NOMO-1 (cell line): Measurements from ENCODE around the gene RERE.

Experiments used
- DNase-seq, 2 experiments: peaks; one replicate each; lab custom pipeline; 2025; ENCODE audit not compliant: unreplicated experiment in 2 of 2; lab: John Stamatoyannopoulos, UW

Gene RERE

DNA sequence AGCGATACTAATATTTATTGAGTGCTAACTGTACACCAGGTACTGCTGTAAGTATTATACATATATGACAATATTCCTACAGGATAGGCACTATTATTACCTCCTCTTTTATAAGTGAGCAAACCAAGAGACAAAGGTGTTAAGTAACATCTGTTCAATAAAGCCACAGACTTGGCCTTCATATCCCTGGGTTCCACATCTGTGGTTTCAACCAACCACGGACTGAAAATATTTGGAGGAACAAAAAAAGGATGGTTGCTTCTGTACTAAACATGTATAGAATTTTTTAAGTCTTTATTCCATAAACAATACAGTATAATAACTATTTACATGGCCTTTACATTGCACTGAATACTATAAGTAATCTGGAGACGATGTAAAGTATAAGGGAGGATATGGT lies 95.1 kb downstream of the RERE start:
- no peak for DNase-seq

DNA sequence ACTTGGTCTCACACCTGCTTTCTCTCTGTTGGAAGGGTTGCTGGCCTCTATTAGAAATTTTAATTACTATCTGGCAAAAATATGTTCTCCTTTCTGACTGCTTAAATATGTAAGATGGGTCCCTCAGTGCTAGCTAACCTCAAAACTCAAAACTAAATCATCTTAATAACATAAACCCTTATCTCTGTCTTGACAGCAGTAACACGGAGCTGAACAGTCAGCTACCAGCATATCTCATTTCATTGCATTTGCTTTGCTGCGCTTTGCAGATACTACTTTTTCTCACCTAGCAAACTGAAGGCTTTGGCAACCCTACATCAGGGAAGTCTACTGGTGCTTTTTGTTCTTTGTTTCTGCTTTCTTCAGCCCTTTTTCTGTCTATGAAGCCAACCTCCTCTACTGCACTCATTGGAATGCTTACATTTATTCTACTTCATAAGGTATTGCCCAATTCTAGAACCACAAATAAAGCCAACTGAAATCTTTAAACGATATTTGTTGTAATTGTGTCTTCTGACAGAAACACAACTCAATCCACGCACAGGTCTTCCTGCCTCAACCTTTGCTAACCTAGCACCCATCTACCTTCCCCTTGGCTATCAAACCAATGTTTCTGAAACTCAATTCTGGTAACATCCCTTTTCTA lies 95.6 kb downstream of the RERE start:
- no peak for DNase-seq

DNA sequence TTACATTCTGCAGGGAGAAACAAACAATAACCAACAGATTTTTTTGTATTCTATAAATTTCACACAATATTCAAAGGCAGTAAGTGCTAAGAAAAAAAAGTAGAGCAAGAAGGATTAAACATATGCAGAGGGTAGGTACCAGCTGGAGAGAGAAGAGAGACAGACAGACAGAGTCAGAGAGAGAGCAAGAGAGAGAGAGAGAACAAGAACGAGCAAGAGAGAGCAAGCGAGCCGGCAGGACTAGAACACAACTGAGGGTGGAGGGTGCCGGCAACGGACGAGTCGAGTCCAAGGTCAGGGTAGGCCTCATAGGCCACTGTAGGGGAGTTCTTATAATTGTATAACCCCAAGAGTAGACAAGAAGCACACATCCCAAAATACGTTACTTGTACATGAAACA lies 97.1 kb downstream of the RERE start:
- DNase-seq: no peak

DNA sequence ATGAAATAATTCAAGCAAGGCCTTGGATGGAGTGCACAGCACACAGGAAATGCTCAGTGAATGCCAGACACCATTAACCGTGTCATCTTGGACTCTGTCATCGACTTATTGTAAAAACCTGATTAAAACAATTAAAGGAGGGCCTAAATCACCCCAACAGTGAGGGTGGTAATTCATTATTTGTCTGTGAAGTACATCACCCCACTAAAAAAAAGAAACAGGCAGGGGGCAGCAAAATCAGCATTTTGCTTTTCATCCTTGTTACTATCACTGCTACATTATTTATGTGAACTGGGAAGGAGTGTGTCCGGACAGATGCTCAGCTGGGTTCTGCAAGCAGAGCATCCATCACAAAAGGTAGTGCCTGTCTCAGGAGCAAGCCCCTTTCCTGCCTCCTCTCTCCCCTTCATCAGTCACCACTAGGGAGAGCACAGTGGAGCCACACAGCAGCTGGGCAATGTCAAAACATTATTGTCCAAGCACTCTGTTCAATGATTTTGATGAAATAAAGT lies 98.5 kb downstream of the RERE start:
- no peak for DNase-seq

GRCh38 chr1:8717148-8717547 lies 100.3 kb downstream of the RERE start:
- no peak for DNase-seq

DNA sequence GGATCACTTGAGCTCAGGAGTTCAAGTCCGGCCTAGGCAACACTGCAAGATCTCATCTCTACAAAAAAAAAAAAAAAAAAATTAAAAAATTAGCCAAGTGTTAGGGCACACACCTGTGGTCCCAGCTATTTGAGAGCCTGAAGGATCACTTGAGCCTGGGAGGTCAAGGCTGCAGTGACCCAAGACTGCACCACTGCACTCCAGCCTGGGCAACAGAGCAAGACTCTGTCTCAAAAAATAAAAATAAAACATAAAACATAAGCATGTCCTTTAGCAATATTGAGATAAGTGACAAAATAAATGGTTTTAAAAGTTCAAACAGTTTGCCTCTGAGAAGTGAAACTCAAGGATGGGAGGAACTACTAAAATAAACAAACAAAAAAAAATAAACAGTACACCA lies 101.2 kb downstream of the RERE start:
- DNase-seq: no peak

GRCh38 chr1:8714173-8714572 lies 103.3 kb downstream of the RERE start:
- no peak for DNase-seq

GRCh38 chr1:8712413-8713231 lies 104.8 kb downstream of the RERE start:
- peak; percentile 73 to 93 for DNase-seq

- DNase-seq: no peak
Observed at GRCh38 chr1:8711873-8712412, 105.5 kb downstream of the RERE start.

- no peak for DNase-seq
Observed at GRCh38 chr1:8711151-8711550, 106.3 kb downstream of the RERE start.

- no peak for DNase-seq
Observed at GRCh38 chr1:8708259-8708658, 109.2 kb downstream of the RERE start.

GRCh38 chr1:8706995-8707396 lies 110.4 kb downstream of the RERE start:
- no peak for DNase-seq

DNA sequence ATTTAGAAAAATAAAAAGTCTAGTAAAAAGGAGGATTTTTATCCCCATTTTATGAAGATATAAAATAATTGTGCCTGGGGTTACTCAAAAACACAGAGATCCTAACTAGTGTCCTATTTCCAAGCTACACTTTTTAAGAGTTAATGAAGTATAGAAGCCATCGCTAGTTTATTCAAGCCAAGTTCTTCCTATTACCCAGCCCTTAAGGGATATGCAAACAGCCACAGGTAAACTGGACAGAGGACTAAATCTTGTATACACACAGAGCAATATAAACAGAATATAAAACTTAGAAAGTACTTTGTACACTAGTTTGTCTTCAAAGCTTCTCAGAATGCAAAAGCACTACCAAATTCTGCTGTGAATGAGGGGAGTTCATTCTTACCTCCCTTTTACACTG lies 111.1 kb downstream of the RERE start:
- no peak for DNase-seq

DNA sequence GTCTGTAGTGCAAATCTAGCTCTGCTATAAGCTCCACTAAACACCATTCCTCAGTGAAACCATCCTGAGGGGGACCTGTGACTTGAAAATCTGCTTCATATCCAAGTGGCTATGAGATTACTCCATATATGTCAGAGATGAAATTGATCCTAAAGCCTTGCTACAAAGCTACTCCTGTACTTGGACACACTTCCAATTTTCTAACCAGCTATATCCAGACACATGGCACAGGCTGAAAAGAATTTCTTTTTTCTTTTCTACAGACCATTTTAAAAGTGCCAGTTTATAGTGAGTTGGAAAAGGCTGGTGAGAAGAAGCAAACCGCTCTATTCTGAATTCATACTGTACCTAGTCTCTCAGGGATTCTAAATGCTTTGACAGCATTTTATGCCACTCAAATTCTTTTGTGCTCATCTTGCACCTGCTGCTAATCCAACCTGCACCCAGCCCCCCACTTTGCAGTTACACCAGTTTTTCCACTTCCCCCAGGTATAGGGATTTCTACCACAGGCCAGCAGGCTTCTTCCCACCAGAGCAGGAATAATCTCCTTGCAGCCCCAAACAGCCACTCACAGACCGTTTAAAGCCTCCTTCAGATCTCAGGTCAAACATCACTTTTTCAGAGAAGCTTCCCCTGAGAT lies 112.5 kb downstream of the RERE start:
- DNase-seq: no peak

DNA sequence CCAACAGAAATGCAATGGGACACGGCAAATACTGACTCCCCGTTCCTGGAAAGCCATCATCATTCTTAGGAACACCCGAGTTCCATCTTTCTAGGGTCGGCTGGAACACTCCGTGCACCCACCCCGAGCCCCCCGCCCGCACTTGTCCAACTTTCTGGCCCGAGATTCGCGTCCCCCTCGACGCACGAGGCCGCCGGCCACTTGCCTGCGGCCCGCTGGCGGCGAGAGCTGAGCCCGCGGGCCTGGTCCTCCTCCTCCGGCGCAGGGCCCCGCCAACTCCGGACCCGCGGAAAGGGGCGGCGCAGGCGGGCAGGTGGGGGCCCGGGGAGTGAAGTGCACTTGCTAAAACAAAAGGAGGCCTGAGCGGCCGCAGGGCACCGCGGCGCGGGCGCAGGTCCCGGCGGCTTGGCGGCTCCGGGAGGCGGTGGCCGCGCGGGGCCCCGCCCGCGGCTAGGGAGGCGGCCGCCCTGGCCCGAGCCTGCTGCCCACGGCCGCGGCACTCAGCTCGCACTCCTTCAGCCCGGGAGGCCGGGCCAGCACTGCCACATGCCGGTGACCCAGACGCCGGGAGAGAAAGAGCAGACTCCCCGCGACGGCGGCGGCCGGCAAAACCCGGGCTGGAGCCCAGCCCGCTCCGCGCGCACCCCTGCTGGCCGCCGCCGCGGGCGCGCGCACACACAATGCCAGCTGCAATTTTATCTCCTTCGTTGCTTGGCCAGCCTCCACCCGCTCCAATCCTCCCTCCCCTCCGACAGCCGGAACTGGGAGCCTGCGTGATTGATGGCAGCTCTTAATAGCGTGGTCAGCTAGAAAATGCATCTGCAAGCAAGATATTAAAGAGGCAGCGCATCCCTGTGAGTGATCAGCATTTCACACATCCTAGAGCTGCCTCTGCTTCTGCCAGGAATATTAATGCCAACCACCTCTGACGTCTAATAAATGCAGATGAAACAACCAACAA lies 114.3 kb downstream of the RERE start:
- DNase-seq: peak; percentile 67 to 74

- DNase-seq: no peak
Observed at GRCh38 chr1:8702472-8702849, 115.0 kb downstream of the RERE start.

GRCh38 chr1:8701794-8702471 lies 115.5 kb downstream of the RERE start:
- no peak for DNase-seq

- no peak for DNase-seq
Observed at GRCh38 chr1:8699679-8700078, 117.8 kb downstream of the RERE start.

DNA sequence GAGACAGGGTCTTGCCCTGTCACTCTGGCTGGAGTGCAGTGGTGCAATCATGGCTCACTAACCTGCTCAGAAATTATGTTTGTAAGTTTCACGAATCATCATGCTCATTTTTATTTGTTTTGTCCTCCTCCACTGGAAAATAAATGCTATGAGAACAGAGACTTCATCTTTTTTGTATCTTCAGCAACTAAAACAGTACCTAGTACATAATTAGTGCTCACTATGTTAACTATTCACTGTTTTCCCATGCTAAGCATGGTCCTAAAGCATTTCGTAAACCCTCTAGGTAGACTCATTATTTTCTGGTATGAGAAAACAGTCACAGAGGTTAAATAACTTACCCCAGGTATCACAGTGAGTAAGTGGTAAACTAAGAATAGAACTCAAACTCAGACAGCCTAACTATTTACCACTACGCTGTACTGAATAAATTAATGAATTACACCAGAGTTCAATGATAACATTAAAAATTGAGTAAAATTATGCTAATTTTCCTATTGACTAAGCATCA lies 118.4 kb downstream of the RERE start:
- DNase-seq: no peak
